K562 (cell line): ENCODE data around the gene FBXO9. TPM values are rescaled to one million over a fixed set of nuclear protein-coding genes. Genes with fewer than 3 reads are reported as not detected.

Experiments
- ATAC-seq: fragments of 200-7000 bp; cut with Tn5 transposase; 3 replicates; pipeline ENCODE4 v1.9.1; 2020; ENCODE audit warnings: moderate library complexity
- BruUV-seq: library from RNA; stranded (reverse); fragments of 400-500 nt; replicated peaks from 2 replicates; lab custom pipeline; 2021; lab: Mats Ljungman, UMichigan
- CTCF ChIA-PET: fragments of 300-600 bp; formaldehyde crosslinking; extraction: SDS; loops from one replicate; lab custom pipeline; 2021; ENCODE audit warnings: low intra/inter-chr PET ratio; lab: Yijun Ruan, JAX
- POLR2A ChIA-PET: fragments of 300-600, 350-650 bp; sonication (Branson Sonifier 250); formaldehyde crosslinking; extraction: SDS; loops from one replicate; lab custom pipeline; 2021; ENCODE audit warnings: antibody characterized with exemption, inconsistent platforms; lab: Yijun Ruan, JAX
- DNase-seq, 4 experiments: peaks; one replicate each; pipeline versions ENCODE4 v3.0.0 to v3.0.0-alpha.2; 2011 to 2018; ENCODE audit warnings: low spot score in 3 of 4, mixed read lengths in 3 of 4; ENCODE audit errors: extremely low read depth in 1 of 4
- FAIRE-seq: peaks from 2 replicates; lab custom pipeline; 2011; peaks lifted over from hg19 to GRCh38; lab: Jason Lieb, UNC
- H2AFZ ChIP-seq: 2 replicates; pipeline ENCODE4 v1.6.0; 2011; ENCODE audit warnings: low read depth, low read length, control low read depth, inconsistent platforms
- H3K27ac ChIP-seq: fragments of 200-600 bp; 3 replicates; pipeline ENCODE4 v1.8.0; 2011; ENCODE audit warnings: low read depth, mild to moderate bottlenecking, control low read depth, inconsistent platforms, low read length, moderate library complexity, mixed read lengths; ENCODE audit errors: extremely low read depth
- H3K27me3 ChIP-seq, 2 experiments: fragments of 300-600 bp in 1 of 2; 2 replicates in 1 of 2; 3 replicates in 1 of 2; pipeline versions ENCODE4 v1.6.0 to v1.8.0; 2011; ENCODE audit warnings: inconsistent platforms in 2 of 2, low read length in 2 of 2, mild to moderate bottlenecking in 1 of 2, mixed read lengths in 1 of 2, moderate library complexity in 1 of 2; ENCODE audit not compliant: control insufficient read depth in 2 of 2, insufficient read depth in 2 of 2
- H3K36me3 ChIP-seq: fragments of 300-600 bp; 3 replicates; pipeline ENCODE4 v1.8.0; 2011; ENCODE audit warnings: mild to moderate bottlenecking, low read length, inconsistent platforms; ENCODE audit not compliant: control insufficient read depth, insufficient read depth
- H3K4me1 ChIP-seq, 2 experiments: fragments of 200-600 bp in 1 of 2; replicated peaks in 1 of 2; 2 replicates in 1 of 2; 3 replicates in 1 of 2; pipeline versions ENCODE4 v1.5.1 to v1.8.0; 2011; ENCODE audit warnings: inconsistent platforms in 2 of 2, low read length in 2 of 2, mild to moderate bottlenecking in 1 of 2, mixed read lengths in 1 of 2, moderate library complexity in 1 of 2; ENCODE audit not compliant: control insufficient read depth in 2 of 2, insufficient read depth in 2 of 2
- H3K4me2 ChIP-seq: 2 replicates; pipeline ENCODE4 v1.6.1; 2011; ENCODE audit warnings: low read length, control low read depth, inconsistent platforms, mixed read lengths; ENCODE audit not compliant: insufficient read depth
- H3K4me3 ChIP-seq: fragments of 200-600 bp; sonication (generic), shearing (Covaris generic); 2 replicates; pipeline ENCODE4 v1.5.1; 2016; ENCODE audit warnings: control low read depth, inconsistent platforms
- H3K79me2 ChIP-seq: fragments of 200-600 bp; 3 replicates; pipeline ENCODE4 v1.8.0; 2011; ENCODE audit warnings: low read length, inconsistent platforms; ENCODE audit not compliant: control insufficient read depth, insufficient read depth
- H3K9ac ChIP-seq, 2 experiments: 2 replicates each; pipeline versions ENCODE4 v1.6.0 to v1.6.1; 2011; ENCODE audit warnings: low read depth in 2 of 2, low read length in 2 of 2, control low read depth in 1 of 2, inconsistent platforms in 1 of 2, mild to moderate bottlenecking in 1 of 2, mixed read lengths in 1 of 2; ENCODE audit not compliant: insufficient read depth in 1 of 2
- H3K9me1 ChIP-seq: one replicate; pipeline ENCODE4 v1.6.0; 2011; ENCODE audit warnings: inconsistent platforms, mild to moderate bottlenecking, low read length, moderate library complexity; ENCODE audit not compliant: control insufficient read depth, insufficient read depth
- H3K9me3 ChIP-seq: replicated peaks from 2 replicates; pipeline ENCODE4 v1.5.1; 2011; ENCODE audit warnings: low read depth, low read length, inconsistent platforms; ENCODE audit not compliant: control insufficient read depth, insufficient read depth
- H4K20me1 ChIP-seq: replicated peaks from 2 replicates; pipeline ENCODE4 v1.6.1; 2011; ENCODE audit warnings: low read length, inconsistent platforms, mixed read lengths; ENCODE audit not compliant: control insufficient read depth, insufficient read depth
- ATF3 ChIP-seq, 2 experiments: fragments of 450-650 bp in 1 of 2; sonication (generic) in 1 of 2; formaldehyde crosslinking in 1 of 2; IDR thresholded peaks in 1 of 2; conservative IDR thresholded peaks in 1 of 2; 2 replicates each; pipeline versions ENCODE4 v1.6.1 to v1.8.1; 2016 to 2023; ENCODE audit warnings: mild to moderate bottlenecking in 2 of 2, moderate library complexity in 2 of 2, inconsistent platforms in 1 of 2, missing genetic modification reagents in 1 of 2
- CBX2 ChIP-seq: fragments of 200-600 bp; sonication (generic); IDR thresholded peaks from one replicate; pipeline ENCODE4 v1.6.1; 2012; ENCODE audit warnings: mild to moderate bottlenecking, low read length, inconsistent platforms; ENCODE audit not compliant: insufficient read depth, poor library complexity, severe bottlenecking
- CEBPZ ChIP-seq: fragments of 150-350 bp; IDR thresholded peaks from 2 replicates; pipeline ENCODE4 v1.6.1; 2014; ENCODE audit warnings: low read depth, mild to moderate bottlenecking, low read length, borderline replicate concordance
- CHCHD3 ChIP-seq: fragments of 250-450 bp; sonication (Bioruptor Pico); IDR thresholded peaks from 2 replicates; pipeline ENCODE4 v2.1.2; 2022; ENCODE audit warnings: mild to moderate bottlenecking
- GMEB1 ChIP-seq: fragments of 250-450 bp; sonication (Bioruptor Pico); IDR thresholded peaks from 2 replicates; pipeline ENCODE4 v1.4.0; 2020; ENCODE audit warnings: mild to moderate bottlenecking
- JUND ChIP-seq, 2 experiments: IDR thresholded peaks; 2 replicates in 1 of 2; 3 replicates in 1 of 2; pipeline ENCODE4 v1.6.1; 2011; ENCODE audit warnings: borderline replicate concordance in 2 of 2, low read depth in 2 of 2, low read length in 2 of 2, improper control_type of control experiment in 1 of 2, missing biosample characterization in 1 of 2, missing genetic modification characterization in 1 of 2, missing genetic modification reagents in 1 of 2
- RB1 ChIP-seq: fragments of 450-650 bp; IDR thresholded peaks from 2 replicates; pipeline ENCODE4 v1.6.1; 2017; ENCODE audit warnings: low read depth, mild to moderate bottlenecking
- STAT5A ChIP-seq: IDR thresholded peaks from 2 replicates; pipeline ENCODE4 v1.6.1; 2012; ENCODE audit warnings: low read length, inconsistent platforms, borderline replicate concordance
- TBL1XR1 ChIP-seq, 2 experiments: IDR thresholded peaks; 2 replicates each; pipeline ENCODE4 v1.6.1; 2012; ENCODE audit warnings: improper control_type of control experiment in 2 of 2, low read length in 2 of 2, mild to moderate bottlenecking in 1 of 2
- ZBTB33 ChIP-seq: sonication (generic); formaldehyde crosslinking; IDR thresholded peaks from 2 replicates; pipeline ENCODE4 v1.8.1; 2023; ENCODE audit warnings: mild to moderate bottlenecking, missing genetic modification reagents
- ZNF197 ChIP-seq: fragments of 200-800 bp; sonication (Bioruptor generic); IDR thresholded peaks from 2 replicates; pipeline ENCODE4 v1.6.1; 2016; ENCODE audit warnings: low read depth, missing genetic modification characterization, missing compliant biosample characterization
- ZSCAN32 ChIP-seq: fragments of 450-650 bp; formaldehyde crosslinking; IDR thresholded peaks from 2 replicates; pipeline ENCODE4 v1.4.0; 2020; ENCODE audit warnings: mild to moderate bottlenecking, moderate library complexity
- in situ Hi-C: fragments of 300-500 bp; cut with MboI; formaldehyde crosslinking; loops from 4 replicates; pipeline ENCODE4 v1.15.0; 2018; ENCODE audit warnings: inconsistent platforms, mixed read lengths
- intact Hi-C: fragments of 100-400 bp; cut with micrococcal nuclease; formaldehyde crosslinking; loops from 2 replicates; pipeline ENCODE4 v1.14.2; 2022
- polyA plus RNA-seq, 8 experiments: library from polyadenylated mRNA; depleted of rRNA in 4 of 8; stranded (reverse) in 5 of 8; unstranded in 3 of 8; fragments of >200 nt; fragmentation: Nextera tagmentation in 2 of 8; fragmentation: Illumina TruSeq in 1 of 8; extraction: Ambion mirVana in 2 of 8; extraction: Trizol in 1 of 8; gene quantifications; 2 replicates each; pipeline versions ENCODE4 v1.2.1 to v1.2.3, GENCODE V29; 2011 to 2014; ENCODE audit warnings: inconsistent platforms in 1 of 8, missing spikeins in 1 of 8
- total RNA-seq, 7 experiments: library from RNA; depleted of rRNA in 6 of 7; stranded (reverse); fragments of >200 nt in 6 of 7; fragmentation: Illumina TruSeq in 2 of 7; extraction: Trizol in 2 of 7; gene quantifications; 2 replicates each; pipeline versions ENCODE4 v1.2.1 to v1.2.3, GENCODE V29; 2011 to 2021; ENCODE audit warnings: low replicate concordance in 1 of 7

The FBXO9 gene
- total and polyA plus RNA-seq, 9 of the 15 experiments (the other 6 are each of a cell fraction or from before 2014, with no cell fraction given): 10.1 to 85.3 (median 51.4) TPM

DNA sequence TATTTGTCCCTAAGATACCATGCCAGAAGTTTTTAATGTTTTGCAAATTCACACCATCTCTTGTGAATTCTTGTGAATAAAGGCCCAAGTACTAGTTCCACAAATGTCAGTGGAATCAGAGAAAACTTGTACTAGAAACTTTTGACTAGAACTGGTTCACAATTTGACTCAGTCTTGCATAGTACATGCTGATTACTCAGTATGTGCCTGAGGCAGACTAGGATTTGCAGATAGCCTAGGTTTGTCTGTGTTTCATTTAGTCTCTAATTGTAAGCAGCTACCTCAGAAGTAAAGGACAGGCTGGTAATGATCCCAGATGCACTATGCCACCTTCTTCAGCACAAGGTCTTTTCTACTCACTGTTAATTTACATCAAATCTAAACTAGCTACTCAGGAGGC, 35.9 kb upstream of the FBXO9 start:
- ATAC-seq: no peak
- H3K36me3 ChIP-seq: peaks cover 3% of the 10 kb centered on the region; the same call in 2 of the 3 replicates
- no peak overlapping the region for H3K4me2 ChIP-seq
- H3K27ac ChIP-seq: no peak overlapping the region
- FAIRE-seq: no peak
- H3K9me1 ChIP-seq: no peaks in the 10 kb centered on the region
- H3K4me1 ChIP-seq: no peaks in the 10 kb centered on the region
- H3K27me3 ChIP-seq: no peaks in the 10 kb centered on the region
- H3K9me3 ChIP-seq: no peaks in the 10 kb centered on the region
- CTCF ChIA-PET: no interaction called here
- no peak for DNase-seq
- H3K4me3 ChIP-seq: no peak overlapping the region
- in situ Hi-C loops (no loop called here), intact Hi-C loops (no loop called here)
- no peaks in the 10 kb centered on the region for H3K79me2 ChIP-seq
- H2AFZ ChIP-seq: no peak overlapping the region
- H4K20me1 ChIP-seq: no peaks in the 10 kb centered on the region
- BruUV-seq: no TSS peak
- POLR2A ChIA-PET: interaction anchor here (1.7 kb wide), 1 partner anchor 9 kb away, joined by 7 read pairs; no protein-coding TSS in a partner anchor
- H3K9ac ChIP-seq: no peak overlapping the region
- no peak for TF ChIP-seq GMEB1 (CRISPR knock-in tag)
- no peak for TF ChIP-seq CBX2
- no peak for TF ChIP-seq ZBTB33
- no peak for TF ChIP-seq STAT5A
- no peak for TF ChIP-seq ZNF197 (CRISPR knock-in tag)
- no peak for TF ChIP-seq TBL1XR1 (IDR thresholded peaks at IDR 0.05; ENCODE audit: low read length in 2 of 2)
- TF ChIP-seq ATF3 (IDR thresholded peaks at IDR 0.05): no peak
- no peak for TF ChIP-seq ATF3 (CRISPR knock-in tag; conservative IDR thresholded peaks at IDR 0.05)
- TF ChIP-seq ZSCAN32 (CRISPR knock-in tag): no peak
- no peak for TF ChIP-seq JUND (IDR thresholded peaks at IDR 0.05; ENCODE audit: borderline replicate concordance, low read depth, low read length)
- no peak for TF ChIP-seq JUND (tag; IDR thresholded peaks at IDR 0.05; ENCODE audit: borderline replicate concordance, low read depth, low read length)
- no peak for TF ChIP-seq CHCHD3 (CRISPR knock-in tag)
- no peak for TF ChIP-seq CEBPZ
- TF ChIP-seq RB1: no peak
